Measurements from ENCODE around the gene HNF4A.
"Not testable (repeated sequence)": the region's sequence is repeated elsewhere in the genome, so short reads cannot be mapped to it uniquely, and the experiment has no call there.

HNF4A gene

DNA sequence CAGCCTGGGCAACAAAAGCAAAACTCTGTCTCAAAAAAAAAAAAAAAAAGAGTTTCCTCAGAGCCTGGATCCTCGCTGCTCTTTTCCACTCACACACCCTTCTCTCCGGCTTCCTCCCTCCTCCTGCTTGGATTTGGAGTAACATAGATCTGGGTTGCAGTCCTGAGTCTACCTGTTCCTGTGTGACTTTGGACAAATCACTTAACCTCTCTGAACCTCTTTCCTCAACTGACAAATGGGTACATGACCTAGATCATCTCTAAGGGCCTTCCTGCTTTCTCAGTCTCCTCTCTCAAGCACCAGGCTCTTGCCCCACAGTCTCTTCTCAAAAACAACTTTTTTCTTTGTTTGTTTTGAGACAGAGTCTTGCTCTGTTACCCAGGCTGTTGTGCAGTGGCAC is 24.3 kb upstream of the HNF4A start:
- Histone ChIP-seq H3K27ac (ENCODE audit: low read length) (no peak overlapping the region), H3K27me3 (ENCODE audit: low read depth, low read length) (no peaks in the 10 kb centered on the region), H3K36me3 (ENCODE audit: control insufficient read depth in 1 of 2, insufficient read depth in 2 of 2, low read length in 2 of 2) (no peaks in the 10 kb centered on the region), H3K4me3 (ENCODE audit: low read depth in 1 of 2, low read length in 2 of 2) (no peak overlapping the region), H3K9me3 (ENCODE audit: control insufficient read depth in 1 of 2, low read length in 2 of 2) (no peaks in the 10 kb centered on the region), H3K4me1 (ENCODE audit: control insufficient read depth in 1 of 2, insufficient read depth in 2 of 2, low read length in 2 of 2) (peaks cover 0 to 2% of the 10 kb centered on the region in 2 donors)

- no peaks in the 10 kb centered on the region for H3K9me3 ChIP-seq (ENCODE audit: control insufficient read depth in 1 of 2, low read length in 2 of 2)
- H3K36me3 ChIP-seq (ENCODE audit: control insufficient read depth in 1 of 2, insufficient read depth in 2 of 2, low read length in 2 of 2) = no peaks in the 10 kb centered on the region
- no peaks in the 10 kb centered on the region for H3K27me3 ChIP-seq (ENCODE audit: low read depth, low read length)
- no peaks in the 10 kb centered on the region for H3K4me1 ChIP-seq (ENCODE audit: control insufficient read depth in 1 of 2, insufficient read depth in 2 of 2, low read length in 2 of 2)
- H3K27ac ChIP-seq (ENCODE audit: low read length) = no peak overlapping the region
- H3K4me3 ChIP-seq (ENCODE audit: low read depth in 1 of 2, low read length in 2 of 2) = no peak overlapping the region
Observed at GRCh38 chr20:44334306-44334705, 21.2 kb upstream of the HNF4A start.

GRCh38 chr20:44334709-44335108 is 20.8 kb upstream of the HNF4A start:
- no peak overlapping the region for H3K4me3 ChIP-seq (ENCODE audit: low read depth in 1 of 2, low read length in 2 of 2)
- no peak overlapping the region for H3K27ac ChIP-seq (ENCODE audit: low read length)
- H3K36me3 ChIP-seq (ENCODE audit: control insufficient read depth in 1 of 2, insufficient read depth in 2 of 2, low read length in 2 of 2) = no peaks in the 10 kb centered on the region
- H3K9me3 ChIP-seq (ENCODE audit: control insufficient read depth in 1 of 2, low read length in 2 of 2) = no peaks in the 10 kb centered on the region
- H3K27me3 ChIP-seq (ENCODE audit: low read depth, low read length) = no peaks in the 10 kb centered on the region
- no peaks in the 10 kb centered on the region for H3K4me1 ChIP-seq (ENCODE audit: control insufficient read depth in 1 of 2, insufficient read depth in 2 of 2, low read length in 2 of 2)

DNA sequence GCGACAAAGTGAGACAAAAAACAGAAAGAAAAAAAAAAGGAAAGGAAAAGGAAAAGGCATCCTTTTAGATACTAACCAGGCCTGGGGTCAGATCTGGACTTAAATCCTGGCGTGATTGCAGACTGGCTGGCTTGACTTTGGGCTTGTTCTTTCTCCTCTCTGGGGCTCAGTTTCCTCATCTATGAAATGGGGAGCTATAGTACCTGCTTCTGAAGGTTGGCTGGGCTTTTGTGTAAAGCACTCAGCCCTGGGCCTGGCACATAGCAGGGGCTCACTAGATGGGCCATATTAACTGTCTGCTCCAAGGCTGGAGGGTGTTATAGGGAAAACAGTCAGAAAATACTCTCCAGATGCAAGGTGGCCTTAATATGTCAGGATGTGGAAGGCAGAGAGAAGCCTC is 19.8 kb upstream of the HNF4A start:
- Histone ChIP-seq H3K36me3 (ENCODE audit: control insufficient read depth in 1 of 2, insufficient read depth in 2 of 2, low read length in 2 of 2) (no peaks in the 10 kb centered on the region), H3K9me3 (ENCODE audit: control insufficient read depth in 1 of 2, low read length in 2 of 2) (no peaks in the 10 kb centered on the region), H3K27me3 (ENCODE audit: low read depth, low read length) (no peaks in the 10 kb centered on the region)

GRCh38 chr20:44336086-44336485 is 19.4 kb upstream of the HNF4A start:
- Histone ChIP-seq H3K27me3 (ENCODE audit: low read depth, low read length) (no peaks in the 10 kb centered on the region), H3K4me1 (ENCODE audit: control insufficient read depth in 1 of 2, insufficient read depth in 2 of 2, low read length in 2 of 2) (no peaks in the 10 kb centered on the region), H3K36me3 (ENCODE audit: control insufficient read depth in 1 of 2, insufficient read depth in 2 of 2, low read length in 2 of 2) (no peaks in the 10 kb centered on the region), H3K27ac (ENCODE audit: low read length) (no peak overlapping the region), H3K9me3 (ENCODE audit: control insufficient read depth in 1 of 2, low read length in 2 of 2) (no peaks in the 10 kb centered on the region), H3K4me3 (ENCODE audit: low read depth in 1 of 2, low read length in 2 of 2) (no peak overlapping the region)

More for the DNA sequence above, 19.8 kb upstream of the HNF4A start:
- no peaks in the 10 kb centered on the region for H3K4me1 ChIP-seq (ENCODE audit: control insufficient read depth in 1 of 2, insufficient read depth in 2 of 2, low read length in 2 of 2)
- H3K27ac ChIP-seq (ENCODE audit: low read length) = no peak overlapping the region
- H3K4me3 ChIP-seq (ENCODE audit: low read depth in 1 of 2, low read length in 2 of 2) = no peak overlapping the region

DNA sequence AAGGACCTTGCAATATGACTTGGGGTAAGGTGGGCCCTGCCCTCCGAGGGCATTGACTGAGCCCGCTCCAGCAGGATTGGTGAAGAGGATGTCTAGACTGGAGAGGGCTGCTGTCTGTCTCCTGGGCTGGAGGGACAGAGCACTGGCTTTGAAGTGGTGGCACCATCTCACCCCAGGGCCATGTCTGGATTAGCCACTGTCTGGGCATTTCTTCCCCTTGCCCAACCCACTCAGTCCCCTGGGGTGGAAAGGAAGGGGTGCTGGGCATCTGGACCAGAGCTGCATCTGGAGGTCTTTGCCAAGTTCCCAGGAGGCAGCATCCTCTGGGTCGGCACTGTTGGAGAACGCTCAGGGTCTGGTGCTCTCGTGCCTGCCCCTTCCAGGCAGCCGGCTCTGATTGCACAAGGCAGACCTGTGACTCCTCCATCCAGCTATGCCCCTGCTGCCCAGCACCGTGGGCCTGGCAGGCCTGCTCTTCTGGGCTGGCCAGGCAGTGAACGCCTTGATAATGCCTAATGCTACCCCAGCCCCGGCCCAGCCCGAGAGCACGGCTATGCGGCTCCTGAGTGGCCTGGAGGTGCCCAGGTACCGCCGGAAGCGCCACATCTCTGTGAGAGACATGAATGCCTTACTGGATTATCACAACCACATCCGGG is 18.6 kb upstream of the HNF4A start, which contains the start of gene R3HDML:
R3HDML (plus strand) TSS at position 319 of the 656 bp plus-strand sequence; CDS start at position 434, 115 bp downstream.
- H3K4me3 ChIP-seq (ENCODE audit: low read depth in 1 of 2, low read length in 2 of 2) = no peak within 1 kb of the TSS
- H3K9me3 ChIP-seq (ENCODE audit: control insufficient read depth in 1 of 2, low read length in 2 of 2) = no peaks in the 10 kb centered on the region
- no peaks in the 10 kb centered on the region for H3K36me3 ChIP-seq (ENCODE audit: control insufficient read depth in 1 of 2, insufficient read depth in 2 of 2, low read length in 2 of 2)
- H3K27me3 ChIP-seq (ENCODE audit: low read depth, low read length) = no peaks in the 10 kb centered on the region
- H3K4me1 ChIP-seq (ENCODE audit: control insufficient read depth in 1 of 2, insufficient read depth in 2 of 2, low read length in 2 of 2) = no peaks in the 10 kb centered on the region
- H3K27ac ChIP-seq (ENCODE audit: low read length) = no peak within 1 kb of the TSS

DNA sequence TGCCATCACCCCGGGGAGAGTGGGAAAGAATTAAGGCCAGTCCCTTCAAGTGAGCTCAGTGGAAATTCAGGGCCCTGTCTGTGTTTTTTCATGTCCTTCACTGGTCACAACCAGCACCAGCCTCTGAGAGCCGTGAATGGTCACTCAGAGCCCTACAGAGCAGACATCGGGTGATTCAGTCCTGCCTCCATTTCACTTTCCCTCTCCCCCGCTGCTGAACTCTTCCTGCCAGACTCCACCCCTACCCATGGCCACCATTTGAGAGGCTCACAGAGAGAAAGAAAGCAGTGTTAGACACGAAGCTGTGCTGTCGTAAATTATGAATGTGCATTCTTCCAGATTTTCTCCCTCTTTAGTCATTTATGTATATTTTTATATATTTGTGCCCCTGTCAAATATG is 13.3 kb upstream of the HNF4A start:
- Histone ChIP-seq H3K36me3 (ENCODE audit: control insufficient read depth in 1 of 2, insufficient read depth in 2 of 2, low read length in 2 of 2) (no peaks in the 10 kb centered on the region), H3K9me3 (ENCODE audit: control insufficient read depth in 1 of 2, low read length in 2 of 2) (no peaks in the 10 kb centered on the region), H3K4me1 (ENCODE audit: control insufficient read depth in 1 of 2, insufficient read depth in 2 of 2, low read length in 2 of 2) (no peaks in the 10 kb centered on the region), H3K4me3 (ENCODE audit: low read depth in 1 of 2, low read length in 2 of 2) (no peak overlapping the region), H3K27ac (ENCODE audit: low read length) (no peak overlapping the region), H3K27me3 (ENCODE audit: low read depth, low read length) (no peaks in the 10 kb centered on the region)

DNA sequence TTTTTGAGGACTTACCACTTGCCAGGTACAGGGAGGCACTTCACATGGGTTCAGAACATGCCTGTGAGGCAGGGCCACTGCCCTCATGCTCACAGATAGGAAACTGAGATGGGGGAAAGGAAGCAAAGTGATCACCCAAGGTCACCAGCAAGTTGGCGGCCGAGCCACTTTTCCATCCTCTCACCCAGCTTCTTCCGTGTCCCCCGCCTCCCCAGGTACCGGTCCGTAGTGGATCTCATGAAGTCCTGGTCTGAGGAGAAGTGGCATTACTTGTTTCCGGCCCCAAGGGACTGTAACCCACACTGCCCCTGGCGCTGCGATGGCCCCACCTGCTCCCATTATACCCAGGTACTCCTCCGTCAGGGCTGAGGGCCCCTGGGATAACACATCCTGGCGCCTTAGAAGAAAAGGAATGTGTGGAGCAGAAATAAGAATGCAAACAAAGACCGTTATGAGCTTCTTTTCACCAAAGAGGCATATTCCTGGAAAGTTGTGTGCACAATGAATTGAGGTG is 12.3 kb upstream of the HNF4A start:
- H3K4me3 ChIP-seq (ENCODE audit: low read depth in 1 of 2, low read length in 2 of 2) = no peak overlapping the region
- no peaks in the 10 kb centered on the region for H3K27me3 ChIP-seq (ENCODE audit: low read depth, low read length)
- no peaks in the 10 kb centered on the region for H3K9me3 ChIP-seq (ENCODE audit: control insufficient read depth in 1 of 2, low read length in 2 of 2)
- no peaks in the 10 kb centered on the region for H3K4me1 ChIP-seq (ENCODE audit: control insufficient read depth in 1 of 2, insufficient read depth in 2 of 2, low read length in 2 of 2)
- no peak overlapping the region for H3K27ac ChIP-seq (ENCODE audit: low read length)
- H3K36me3 ChIP-seq (ENCODE audit: control insufficient read depth in 1 of 2, insufficient read depth in 2 of 2, low read length in 2 of 2) = no peaks in the 10 kb centered on the region

DNA sequence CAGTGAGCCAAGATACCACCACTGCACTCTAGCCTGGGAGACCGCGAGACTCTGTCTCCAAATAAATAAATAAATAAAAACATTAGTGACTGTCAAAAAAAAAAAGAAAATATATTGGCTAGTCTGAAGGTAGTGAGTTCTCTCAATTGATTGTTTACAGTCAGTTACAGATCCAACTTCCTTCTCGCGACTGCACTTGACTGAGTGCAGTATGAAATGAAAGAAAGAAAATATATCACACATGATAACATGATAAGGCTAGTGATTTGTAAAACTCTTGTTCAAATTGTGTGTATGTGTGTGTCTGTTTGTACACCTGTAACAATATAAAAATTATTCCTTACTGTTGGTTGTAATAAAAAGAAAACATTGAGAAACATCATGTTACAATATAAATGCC is 10.8 kb upstream of the HNF4A start:
- Histone ChIP-seq H3K4me1 (ENCODE audit: control insufficient read depth in 1 of 2, insufficient read depth in 2 of 2, low read length in 2 of 2) (no peaks in the 10 kb centered on the region), H3K27ac (ENCODE audit: low read length) (no peak overlapping the region), H3K27me3 (ENCODE audit: low read depth, low read length) (no peaks in the 10 kb centered on the region), H3K4me3 (ENCODE audit: low read depth in 1 of 2, low read length in 2 of 2) (no peak overlapping the region), H3K36me3 (ENCODE audit: control insufficient read depth in 1 of 2, insufficient read depth in 2 of 2, low read length in 2 of 2) (no peaks in the 10 kb centered on the region), H3K9me3 (ENCODE audit: control insufficient read depth in 1 of 2, low read length in 2 of 2) (no peaks in the 10 kb centered on the region)

DNA sequence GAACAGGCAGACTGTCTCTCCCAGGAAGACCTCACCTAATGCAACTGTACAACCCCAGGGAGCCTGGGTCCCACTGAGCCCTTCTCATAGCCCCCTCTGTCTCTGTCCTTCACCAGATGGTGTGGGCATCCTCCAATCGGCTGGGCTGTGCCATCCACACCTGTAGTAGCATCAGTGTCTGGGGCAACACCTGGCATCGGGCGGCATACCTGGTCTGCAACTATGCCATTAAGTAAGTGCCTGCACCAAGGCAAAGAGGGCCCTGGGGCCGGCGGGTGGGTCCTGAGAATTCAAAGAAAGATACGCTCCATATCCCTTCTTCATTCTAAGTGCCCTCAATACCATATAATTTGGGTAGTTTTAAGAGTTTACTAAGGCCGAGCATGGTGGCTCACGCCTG is 10.4 kb upstream of the HNF4A start:
- no peaks in the 10 kb centered on the region for H3K9me3 ChIP-seq (ENCODE audit: control insufficient read depth in 1 of 2, low read length in 2 of 2)
- H3K27ac ChIP-seq (ENCODE audit: low read length) = no peak overlapping the region
- H3K4me3 ChIP-seq (ENCODE audit: low read depth in 1 of 2, low read length in 2 of 2) = no peak overlapping the region
- no peaks in the 10 kb centered on the region for H3K27me3 ChIP-seq (ENCODE audit: low read depth, low read length)
- H3K36me3 ChIP-seq (ENCODE audit: control insufficient read depth in 1 of 2, insufficient read depth in 2 of 2, low read length in 2 of 2) = no peaks in the 10 kb centered on the region
- H3K4me1 ChIP-seq (ENCODE audit: control insufficient read depth in 1 of 2, insufficient read depth in 2 of 2, low read length in 2 of 2) = no peaks in the 10 kb centered on the region

DNA sequence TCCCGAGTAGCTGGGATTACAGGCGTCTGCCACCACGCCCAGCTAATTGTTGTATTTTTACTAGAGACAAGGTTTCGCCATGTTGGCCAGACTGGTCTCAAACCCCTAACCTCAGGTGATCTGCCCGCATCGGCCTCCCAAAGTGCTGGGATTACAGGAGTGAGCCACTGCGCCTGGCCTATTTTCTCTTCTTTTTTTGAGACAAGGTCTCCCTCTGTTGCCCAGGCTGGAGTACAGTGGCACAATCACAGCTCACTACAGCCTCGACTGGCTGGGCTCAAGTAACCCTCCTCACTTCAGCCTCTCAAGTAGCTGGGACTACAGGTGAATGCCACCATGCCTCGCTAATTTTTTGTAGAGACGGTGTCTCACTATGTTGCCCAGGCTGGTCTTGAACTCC is 9.6 kb upstream of the HNF4A start:
- not testable (repeated sequence) for H3K9me3 ChIP-seq (ENCODE audit: control insufficient read depth in 1 of 2, low read length in 2 of 2); H3K4me1 ChIP-seq (ENCODE audit: control insufficient read depth in 1 of 2, insufficient read depth in 2 of 2, low read length in 2 of 2); H3K36me3 ChIP-seq (ENCODE audit: control insufficient read depth in 1 of 2, insufficient read depth in 2 of 2, low read length in 2 of 2); H3K27ac ChIP-seq (ENCODE audit: low read length); H3K27me3 ChIP-seq (ENCODE audit: low read depth, low read length); H3K4me3 ChIP-seq (ENCODE audit: low read depth in 1 of 2, low read length in 2 of 2)

- Histone ChIP-seq H3K27me3 (ENCODE audit: low read depth, low read length) (no peaks in the 10 kb centered on the region), H3K27ac (ENCODE audit: low read length) (no peak overlapping the region), H3K4me1 (ENCODE audit: control insufficient read depth in 1 of 2, insufficient read depth in 2 of 2, low read length in 2 of 2) (no peaks in the 10 kb centered on the region)
Observed at GRCh38 chr20:44348168-44348659, 7.3 kb upstream of the HNF4A start.

More at GRCh38 chr20:44348168-44348659, 7.3 kb upstream of the HNF4A start:
- H3K36me3 ChIP-seq (ENCODE audit: control insufficient read depth in 1 of 2, insufficient read depth in 2 of 2, low read length in 2 of 2) = no peaks in the 10 kb centered on the region
- H3K9me3 ChIP-seq (ENCODE audit: control insufficient read depth in 1 of 2, low read length in 2 of 2) = no peaks in the 10 kb centered on the region
- no peak overlapping the region for H3K4me3 ChIP-seq (ENCODE audit: low read depth in 1 of 2, low read length in 2 of 2)
